ENCODE results near the gene PKNOX2.

DNA sequence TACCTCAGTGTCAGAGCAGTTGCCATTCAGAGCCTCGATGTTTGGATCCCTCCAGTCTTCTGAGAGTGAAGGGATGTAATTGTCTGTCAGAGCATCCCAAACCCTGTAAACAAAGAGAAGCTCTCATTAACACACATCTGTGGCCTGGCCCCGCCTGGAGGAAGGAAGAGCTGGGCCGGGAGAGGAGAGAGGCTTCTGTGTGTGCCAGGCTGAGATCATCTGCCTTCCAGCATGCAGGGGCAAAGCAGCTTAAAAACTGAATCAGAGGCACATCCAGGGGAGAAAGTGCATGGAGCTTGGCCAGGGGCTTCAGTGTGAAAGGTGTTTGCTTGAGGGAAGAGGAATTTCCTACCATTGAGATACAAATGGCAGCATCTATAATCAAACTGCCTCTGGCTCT is 317.0 kb downstream of the PKNOX2 start:
- TF ChIP-seq CTCF (IDR thresholded peaks at IDR 0.05) (no peak), POLR2A (IDR thresholded peaks at IDR 0.05) (no peak)

Data from esophagus squamous epithelium (tissue), 4 donors.